Globus pallidus (tissue), 1 donor: ENCODE data around the gene TTC7B.
"Not testable (repeated sequence)": the region's sequence is repeated elsewhere in the genome, so short reads cannot be mapped to it uniquely, and the experiment has no call there.

Source experiments
- DNase-seq: peaks from one replicate; pipeline ENCODE4 v3.0.0-alpha.2; 2015; ENCODE audit warnings: low spot score

Gene TTC7B

DNA sequence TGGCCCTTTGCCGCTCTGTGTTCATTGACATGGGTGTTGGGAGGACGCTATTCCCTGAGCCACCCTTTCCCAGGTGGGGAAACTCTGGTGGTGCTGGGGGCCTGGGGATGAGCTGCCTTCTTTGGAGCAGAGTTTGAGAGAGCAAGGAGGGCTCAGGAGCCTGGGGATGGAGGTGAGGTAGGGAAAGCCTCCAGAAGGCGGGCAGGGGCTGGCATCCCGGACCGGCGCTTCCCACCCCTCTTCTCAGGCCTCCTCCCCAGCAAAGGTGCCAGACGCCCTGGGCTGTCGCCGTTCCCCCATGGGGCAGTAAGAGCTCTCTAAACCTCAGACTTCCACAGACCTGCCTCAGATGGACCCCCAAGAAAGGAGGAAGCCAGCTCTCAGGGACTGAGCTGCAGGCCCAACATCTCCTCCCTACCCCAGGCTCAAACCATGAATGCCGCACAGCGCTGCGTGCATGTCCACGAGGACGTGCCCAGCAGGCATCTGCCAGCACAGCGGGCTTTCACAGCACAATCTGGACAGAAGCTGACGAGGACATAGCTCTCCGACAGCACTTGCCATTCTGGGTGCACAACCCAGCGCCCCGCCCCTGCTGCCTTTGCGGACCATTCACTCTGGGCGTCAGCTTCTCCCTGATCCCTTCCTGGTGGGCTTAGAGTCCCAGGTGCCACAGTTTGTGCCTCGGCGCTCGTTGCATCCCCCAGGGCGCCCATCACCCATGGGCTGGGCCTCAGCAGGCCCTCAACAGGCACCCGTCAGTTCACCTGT lies 14.9 kb upstream of the TTC7B start:
- no peak for DNase-seq

DNA sequence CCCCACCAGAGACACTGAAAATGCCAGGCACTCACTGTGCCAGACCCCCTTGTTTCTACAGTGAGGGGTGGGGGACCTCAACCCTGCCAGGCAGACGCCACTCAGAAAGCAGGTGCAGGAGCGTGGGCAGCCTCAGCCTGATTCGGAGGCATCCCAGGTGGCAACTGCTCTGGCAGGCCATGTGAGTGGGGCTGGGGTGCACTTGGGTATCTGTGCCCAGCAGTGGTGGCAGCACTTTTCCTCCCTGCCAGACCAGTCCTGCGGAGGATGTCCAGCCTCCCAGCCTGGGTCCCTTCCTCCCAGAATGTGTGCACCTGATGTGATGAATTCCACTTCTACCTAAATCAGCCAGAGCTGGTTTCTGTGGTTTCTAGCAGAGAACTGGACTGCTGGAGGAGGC lies 13.4 kb upstream of the TTC7B start:
- DNase-seq: no peak

DNA sequence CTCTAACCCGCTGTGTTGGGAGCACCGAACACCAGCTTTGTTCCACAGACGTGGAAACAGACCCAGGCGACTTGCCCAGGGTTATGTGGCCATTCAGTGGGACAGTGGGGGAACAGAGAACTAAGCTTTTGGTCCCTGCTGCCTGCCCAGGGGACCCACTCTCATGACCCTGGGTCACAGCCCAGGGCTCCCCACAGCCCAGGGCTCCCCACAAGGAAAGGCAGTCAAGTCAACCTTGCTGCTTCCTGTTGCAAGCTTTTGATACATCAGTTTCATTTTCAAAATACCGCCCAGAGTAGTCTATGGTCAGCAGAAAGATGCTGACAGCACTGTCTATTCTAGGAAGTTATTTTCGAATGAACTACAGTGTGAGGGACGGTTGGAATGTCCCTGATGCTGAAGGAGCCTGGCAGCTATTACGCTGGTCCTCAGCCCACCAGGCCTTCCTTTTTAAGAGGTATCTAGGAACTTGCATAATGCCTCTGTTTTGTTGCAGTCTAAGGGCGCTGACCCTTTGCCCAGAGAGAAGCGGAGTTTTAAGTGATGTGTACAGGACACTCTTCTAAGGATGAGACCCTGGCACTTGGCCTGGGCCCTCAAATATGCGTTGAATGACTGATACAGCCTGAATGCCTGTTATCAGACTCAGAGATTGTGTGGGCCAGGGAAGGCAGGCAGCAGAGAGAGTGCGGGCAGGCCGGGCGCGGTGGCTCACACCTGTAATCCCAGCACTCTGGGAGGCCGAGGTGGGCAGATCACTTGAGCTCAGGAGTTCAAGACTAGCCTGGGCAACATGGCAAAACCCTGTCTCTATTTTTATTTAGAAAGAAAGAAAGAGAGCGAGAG lies 12.6 kb upstream of the TTC7B start:
- DNase-seq: peak; percentile 48

DNA sequence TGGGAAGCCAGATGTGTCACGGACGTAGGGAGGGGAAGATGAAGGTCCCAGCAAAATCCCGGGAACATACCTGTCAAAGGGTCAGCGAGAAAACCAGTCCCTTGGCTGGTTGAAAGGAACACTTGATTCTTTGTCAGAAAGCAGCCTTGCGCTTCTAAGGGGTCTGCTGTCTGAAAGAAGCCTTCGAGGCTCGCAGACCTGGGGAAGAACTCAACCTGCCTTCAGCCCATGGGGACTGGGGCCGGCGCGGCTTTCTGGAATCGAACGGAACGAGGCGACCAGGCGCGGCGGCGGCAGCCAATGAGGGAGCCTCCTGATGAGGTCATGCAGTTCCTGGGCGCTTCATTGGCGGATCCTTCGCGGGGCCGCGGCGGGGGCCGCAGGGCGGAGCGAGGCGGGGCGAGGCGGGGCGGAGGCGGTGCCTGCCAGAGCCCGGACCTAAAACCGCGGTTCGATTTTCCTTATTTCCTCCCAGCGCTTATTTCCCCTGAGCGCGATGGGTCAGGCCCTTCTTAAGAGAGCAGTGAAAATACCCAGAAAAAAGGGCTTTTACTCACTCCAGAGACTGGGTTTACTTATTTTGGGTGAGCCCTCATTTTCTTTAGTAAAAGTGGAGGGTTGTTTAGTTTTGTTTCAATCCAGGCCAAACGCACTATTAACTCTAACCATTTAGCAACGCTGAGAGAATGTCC lies 11.8 kb upstream of the TTC7B start:
- DNase-seq: peak; percentile 93

DNA sequence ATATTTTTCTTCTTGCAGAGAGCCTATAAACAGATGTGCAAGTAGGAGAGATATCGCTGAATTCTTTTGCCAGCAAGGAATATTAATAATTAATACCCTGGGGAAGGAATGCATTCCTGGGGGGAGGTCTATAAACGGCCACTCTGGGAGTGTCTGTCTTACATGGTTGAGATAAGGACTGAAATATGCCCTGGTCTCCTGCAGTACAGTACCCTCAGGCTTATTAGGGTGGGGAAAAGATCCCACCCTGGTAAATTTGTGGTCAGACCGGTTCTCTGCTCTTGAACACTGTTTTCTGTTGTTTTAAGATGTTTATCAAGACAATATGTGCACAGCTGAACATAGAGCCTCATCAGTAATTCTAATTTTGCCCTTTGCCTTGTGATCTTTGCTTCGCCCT lies 7.3 kb upstream of the TTC7B start:
- not testable (repeated sequence) for DNase-seq

DNA sequence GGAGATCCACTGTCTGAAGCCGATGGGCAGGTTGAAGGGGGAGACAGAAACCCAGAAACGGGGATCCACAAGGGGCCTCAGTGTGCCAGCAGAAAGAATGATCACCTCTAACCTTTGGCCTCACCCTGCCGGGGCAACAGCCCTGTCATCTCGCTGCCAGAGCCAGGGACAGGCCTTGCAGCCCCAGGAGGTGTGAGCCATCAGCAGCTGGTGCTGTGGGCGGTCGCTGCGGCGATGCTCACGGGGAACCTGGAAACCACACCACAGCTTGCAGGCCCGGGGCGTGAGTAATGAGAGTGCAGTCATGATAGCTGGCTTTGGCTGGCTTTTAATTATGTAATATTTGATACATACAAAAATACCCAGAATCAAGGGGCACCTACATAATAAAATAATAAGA lies 4.7 kb upstream of the TTC7B start:
- no peak for DNase-seq

DNA sequence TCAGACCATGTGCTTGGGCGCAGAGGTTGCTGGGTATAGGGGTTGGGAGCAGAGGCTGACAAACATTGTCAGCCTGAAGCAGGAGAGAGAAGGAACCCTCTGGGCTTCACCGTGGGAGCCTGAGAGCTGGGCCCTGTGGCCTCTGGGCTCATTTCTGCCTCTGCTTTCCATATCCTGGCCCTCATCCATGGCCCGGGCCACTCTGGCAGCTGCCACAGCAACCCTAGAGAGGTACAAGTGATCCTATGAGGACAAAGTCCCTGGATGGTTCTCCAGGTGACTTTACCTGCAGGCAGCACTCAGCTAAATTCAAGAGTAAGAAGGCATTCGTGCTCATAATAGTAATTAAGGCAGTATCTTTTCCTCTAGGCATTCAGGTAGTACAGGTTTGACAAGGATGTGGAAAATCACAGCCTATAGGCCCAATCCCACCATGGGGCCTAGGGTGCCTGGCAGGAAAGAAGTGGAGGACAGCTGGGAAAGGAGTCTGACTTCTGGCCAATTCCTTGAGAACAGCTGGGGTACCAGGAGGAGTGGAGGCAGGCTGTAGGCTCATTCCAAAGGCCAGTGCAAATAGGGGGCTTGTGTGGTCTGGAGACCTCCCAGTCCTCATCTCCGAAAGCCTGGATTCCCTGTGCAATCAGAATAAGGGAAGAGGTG lies 3.6 kb upstream of the TTC7B start:
- DNase-seq: no peak

DNA sequence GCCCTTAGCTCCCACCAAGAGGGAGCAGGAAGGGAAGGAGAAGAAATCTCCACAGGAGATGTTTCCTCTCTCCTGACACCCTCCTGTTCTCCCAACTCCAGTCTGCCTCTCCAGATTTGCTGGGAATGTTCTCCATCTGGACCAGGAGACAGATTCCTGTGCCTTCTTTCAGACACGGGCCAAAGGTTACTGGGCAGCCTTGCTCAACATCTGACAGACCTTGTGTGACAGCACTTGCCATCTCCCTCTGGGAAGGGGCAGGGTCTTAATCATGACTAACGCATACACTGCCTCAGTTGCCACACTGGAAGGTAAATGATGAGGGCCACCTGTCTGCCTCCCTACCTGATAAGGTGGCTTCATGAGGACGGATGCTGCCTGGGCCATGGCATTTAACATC lies 2.5 kb upstream of the TTC7B start:
- no peak for DNase-seq

DNA sequence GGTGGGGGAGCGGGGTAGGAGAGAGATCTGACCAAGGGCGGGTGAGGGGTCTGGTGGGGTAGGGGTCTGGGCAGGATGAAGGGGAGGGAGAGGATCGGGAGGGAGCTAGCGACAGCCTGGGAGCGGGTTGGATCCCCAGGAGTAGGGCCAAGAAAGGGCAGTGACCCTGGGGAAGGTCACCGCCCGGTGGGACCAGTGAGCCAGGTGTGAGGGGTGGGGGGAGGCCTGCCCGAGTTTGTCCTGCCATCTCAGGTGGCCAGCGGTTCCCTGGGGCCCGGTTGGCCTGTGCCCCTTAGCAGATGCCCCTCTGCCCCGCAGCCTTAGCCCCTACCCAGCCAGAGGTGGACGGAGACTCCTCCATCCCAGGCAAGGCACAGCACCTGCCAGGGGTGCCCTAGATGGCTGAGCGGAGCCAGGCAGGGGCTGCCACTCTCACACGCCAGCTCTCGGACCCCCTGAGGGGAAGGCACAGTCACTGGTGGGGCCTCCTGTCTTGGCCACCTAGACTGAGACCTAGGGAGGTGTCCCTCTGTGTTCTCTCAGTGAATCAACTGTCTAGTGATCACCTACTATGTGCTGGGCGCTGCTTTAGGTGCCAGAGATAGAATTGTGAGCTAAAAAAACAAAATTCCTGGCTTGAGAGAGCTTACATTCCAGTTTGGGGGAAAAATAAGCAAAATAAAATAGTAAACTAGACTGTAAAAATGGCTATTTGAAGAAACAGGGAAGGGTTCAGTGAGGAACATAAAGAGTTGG lies 629 bp upstream of the TTC7B start:
- DNase-seq: no peak

DNA sequence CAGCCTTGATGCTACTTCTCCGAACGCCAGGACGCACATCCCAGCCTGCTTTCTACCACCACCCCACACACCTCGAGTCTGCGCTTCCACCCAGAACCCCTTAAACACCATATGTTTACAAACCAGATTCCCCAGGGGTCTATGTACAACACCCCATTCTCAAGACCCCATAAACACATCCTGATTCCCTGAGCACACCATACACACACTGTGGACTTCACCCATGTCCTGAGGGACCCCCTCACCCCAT lies 733 bp downstream of the TTC7B start:
- no peak for DNase-seq

DNA sequence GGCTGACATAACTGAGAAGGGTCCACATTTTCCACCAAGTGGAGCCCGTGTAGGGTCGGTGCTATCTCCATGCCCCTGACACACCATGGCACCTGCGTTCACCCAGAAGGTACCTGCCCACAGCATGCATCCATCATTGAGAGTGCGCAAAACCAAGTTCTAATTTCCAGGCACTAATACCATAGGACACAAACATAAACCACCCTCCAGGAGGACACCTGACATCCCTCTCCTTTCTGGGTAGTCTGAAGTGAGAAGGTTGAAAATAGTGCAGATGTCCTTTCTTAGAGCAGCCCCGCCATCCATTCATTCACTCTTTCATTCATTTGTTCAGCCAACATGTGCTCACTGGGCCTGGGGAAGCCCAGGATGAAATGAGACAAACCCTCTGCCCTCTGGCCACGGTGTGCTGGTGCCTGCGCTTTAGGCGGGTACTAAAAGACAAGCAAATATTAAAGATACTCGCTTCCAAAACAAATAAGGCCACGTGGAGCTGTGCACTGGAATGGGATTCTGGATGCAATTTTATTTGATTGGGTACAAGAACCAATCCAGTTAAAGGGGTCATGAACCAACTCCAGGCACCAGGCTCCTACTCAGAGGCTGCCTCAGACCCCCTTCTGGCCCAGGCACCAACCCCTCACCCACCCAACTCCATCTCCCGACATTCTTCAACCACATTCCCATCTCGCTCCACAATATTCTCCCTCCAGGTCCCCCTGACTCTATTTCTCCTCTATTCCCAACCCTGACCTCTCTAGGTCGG lies 1.2 kb downstream of the TTC7B start:
- DNase-seq: no peak

DNA sequence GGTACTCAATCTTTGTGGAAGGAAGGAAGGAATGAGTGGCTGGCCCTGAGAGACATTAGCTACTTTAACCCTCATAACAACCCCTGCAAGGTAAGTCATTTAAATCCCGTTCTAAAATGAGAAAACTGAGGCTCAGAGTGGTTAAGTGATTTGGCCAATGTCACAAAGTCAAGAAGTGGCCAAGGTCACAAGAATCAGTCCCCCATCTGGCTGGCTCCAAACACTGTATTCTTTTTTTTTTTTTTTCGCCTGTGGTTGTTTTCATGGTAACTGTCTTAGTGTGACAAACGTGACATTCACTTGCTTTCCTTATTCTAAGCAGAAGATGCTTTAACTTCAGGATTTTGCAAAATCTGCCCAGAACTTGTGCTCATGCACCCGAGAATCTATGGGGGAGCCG lies 2.8 kb downstream of the TTC7B start:
- DNase-seq: no peak

DNA sequence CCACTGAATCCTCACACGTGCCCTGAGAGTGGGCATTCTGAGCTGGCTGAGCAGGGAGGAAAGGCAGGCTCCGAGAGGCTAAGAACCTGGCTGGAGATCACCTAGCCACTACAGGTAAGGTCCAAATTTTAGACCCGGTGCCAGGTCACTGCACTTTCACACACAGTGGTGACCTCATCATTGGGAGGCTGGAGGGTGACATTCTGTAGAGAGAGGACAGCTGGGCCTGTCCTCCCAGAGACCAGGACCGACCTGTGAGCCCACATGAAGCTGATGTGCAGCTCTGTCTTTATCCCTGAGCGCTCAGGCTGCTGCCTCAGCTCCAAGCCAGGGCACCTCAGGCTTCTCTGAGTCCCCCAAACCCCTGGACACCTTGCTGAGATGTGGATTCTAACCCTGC lies 4.1 kb downstream of the TTC7B start:
- no peak for DNase-seq

DNA sequence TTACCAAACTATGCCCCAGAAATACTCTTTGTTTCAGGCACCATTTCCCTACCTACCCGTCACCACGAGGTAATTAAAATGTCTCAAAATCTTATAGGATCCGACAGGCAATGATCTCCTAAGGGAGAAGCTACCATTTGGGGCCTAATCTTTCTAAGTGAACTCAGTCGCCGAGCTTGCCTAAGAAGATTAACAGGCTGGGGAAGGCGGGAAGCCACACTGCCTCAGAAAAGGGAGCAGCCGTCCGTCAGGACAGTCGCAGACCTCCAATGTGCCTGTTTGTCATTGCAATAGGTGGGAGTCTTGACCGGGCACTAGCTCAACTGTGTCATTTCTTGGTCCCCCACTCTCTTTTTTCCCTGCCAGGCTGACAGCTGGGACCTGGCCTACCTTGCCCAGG lies 4.6 kb downstream of the TTC7B start:
- DNase-seq: no peak

DNA sequence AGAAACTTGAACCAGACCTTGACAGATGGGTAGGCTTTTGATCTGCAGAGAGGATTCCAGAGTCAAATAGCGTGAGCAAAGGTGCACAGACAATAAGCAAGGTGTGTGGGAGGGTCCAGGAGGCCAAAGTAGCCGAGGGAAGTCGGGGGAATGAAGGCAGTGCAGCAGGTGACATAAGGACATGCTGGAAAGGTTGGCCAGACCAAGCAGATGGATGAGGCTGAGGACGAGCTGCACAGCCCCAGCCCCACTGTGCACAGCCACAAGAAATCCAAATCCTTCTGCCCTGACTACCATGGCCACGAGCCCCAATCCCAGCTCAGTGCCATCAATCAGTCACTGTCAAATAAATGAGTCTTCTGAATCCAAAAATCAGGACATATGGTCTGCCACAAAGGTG lies 5.4 kb downstream of the TTC7B start:
- no peak for DNase-seq

DNA sequence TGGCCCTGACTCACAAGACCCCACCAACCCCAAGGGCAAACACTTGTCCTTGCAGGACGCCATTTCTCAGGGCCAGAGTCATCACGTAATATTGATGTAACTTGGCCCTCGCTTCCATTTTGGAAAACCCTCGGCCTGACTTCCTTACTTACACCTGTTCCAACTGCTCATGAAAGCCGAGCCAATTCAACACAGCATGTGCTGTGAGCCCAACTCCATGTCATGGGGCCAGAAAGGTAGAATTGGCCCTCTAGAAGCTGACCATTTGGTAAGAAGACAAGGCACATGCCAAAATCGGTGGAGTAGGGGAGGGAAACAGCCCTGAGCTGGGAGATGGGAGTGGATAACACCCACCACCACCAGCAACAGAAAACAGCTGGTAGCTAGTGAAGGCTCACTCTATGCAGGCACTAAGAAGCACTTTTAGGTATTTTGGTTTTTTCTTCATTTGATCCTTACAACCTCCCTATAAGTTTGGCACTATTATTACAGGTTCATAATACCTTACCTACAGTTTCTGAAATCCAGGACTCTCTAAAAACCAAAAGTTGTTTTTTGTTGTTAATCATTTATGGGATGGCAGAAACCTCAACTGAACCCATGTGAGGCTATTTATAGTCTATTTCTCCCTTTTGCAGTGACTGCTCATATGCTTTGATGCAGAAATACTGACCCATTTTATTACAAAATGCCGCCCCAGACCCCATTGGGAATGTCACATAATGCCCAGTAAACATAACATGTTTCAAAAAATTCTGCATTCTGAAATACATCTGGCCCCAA lies 6.5 kb downstream of the TTC7B start:
- no peak for DNase-seq

DNA sequence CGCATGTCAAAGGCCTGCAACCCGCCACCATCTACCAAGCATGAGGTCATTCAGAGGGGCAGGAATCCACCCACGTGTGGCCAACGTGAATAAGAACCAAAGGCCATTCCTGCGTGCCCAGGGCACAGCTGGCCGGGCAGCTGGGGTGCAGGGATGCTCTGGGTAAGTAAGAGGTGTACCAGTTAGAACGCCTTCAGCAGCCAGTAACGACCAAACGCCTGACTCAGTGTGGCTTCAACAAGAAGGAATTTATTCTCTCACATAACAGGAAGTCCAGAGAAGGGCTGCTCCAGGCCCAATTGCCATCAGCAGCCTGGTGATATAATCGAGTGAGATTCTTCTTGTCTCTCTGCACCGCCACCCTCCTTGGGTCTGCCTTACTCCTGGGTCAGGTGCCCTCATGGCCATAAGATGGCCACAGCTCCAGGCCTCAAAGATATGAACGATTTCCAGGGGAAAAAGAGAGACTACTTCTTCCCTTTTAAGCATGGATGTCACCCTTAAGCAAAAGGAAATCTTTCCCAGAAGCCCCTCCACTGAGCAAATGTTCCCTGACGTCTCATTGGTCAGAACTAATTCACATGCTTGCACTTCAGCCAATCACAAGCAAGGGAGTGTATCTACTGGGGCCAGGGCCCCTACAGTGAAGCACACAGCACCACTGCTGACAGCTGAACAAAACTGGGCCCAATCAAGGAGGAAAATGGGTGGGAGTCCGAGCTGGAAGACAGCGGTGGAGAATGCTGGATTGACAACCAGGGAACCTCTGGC lies 7.3 kb downstream of the TTC7B start:
- DNase-seq: no peak

DNA sequence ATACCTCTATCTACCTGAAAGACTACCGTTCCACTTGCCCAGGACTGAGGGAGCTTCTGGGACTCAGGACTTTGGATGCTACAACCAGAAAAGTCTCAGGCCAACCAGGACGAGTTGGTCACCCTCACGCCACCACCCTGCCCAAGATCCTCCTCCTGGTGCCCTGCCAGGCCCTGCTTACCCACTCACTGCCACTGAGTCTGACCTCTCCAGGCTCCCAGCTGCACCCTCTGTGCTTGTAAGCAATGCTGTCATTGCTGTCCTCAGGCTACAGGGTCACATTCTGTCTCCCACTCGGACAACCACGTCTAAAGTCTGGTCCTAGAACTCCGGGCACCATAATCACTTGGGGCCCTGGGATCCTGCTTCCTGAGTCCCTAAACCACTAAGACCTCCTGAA lies 9.2 kb downstream of the TTC7B start:
- DNase-seq: no peak

DNA sequence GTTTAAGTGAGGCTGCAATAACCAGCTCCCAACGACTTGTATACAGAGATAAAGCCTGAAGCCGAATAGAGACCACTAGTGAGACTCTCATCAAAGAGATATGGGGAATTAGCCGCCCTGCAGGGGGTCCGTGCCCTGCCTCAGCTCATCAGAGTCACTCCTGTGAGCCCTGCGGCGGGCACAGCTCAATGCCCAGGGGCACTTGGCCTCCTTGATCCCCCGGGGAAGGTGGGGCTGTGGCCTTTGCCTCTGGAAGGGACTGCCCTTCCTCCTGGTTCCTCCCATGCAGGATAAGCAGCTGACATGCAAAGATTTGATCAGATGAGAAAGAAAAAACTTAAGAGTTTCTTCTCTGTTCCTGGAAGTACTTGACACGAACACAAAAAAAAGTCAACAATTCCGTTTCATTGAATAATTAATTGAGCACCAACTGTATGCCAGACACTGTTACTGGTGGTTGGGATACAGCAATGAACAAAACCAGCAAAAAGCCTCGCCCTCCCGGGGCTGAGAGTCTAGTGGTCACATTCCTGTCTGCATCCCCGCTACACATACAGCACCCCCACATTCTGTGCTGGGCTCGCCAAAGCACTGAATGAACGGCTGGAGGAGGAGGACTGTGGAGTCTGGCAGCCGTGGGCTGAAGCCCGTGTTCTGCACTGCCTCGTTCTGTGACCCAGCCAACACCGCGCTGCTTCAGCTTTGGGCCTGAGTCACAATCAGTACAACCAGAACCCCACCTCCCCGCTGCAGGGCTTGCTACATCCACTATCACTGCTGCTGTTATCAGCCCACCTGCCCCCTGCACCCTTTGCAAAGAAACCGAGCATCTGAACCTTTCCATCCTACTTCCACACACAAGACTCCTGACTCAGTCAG lies 10.3 kb downstream of the TTC7B start:
- DNase-seq: no peak
